Mucosa of descending colon (tissue), 3 donors: ENCODE data around the gene SNTG2. TPM values are rescaled to one million over a fixed set of nuclear protein-coding genes. Genes with fewer than 3 reads are reported as not detected.

Experiments used
- ATAC-seq: fragments of 200-7000 bp; cut with Tn5 transposase; one replicate; pipeline ENCODE4 v1.9.1; 2020; ENCODE audit warnings: mild to moderate bottlenecking, moderate library complexity
- DNase-seq, 3 donors: peaks; one replicate each; pipeline ENCODE4 v3.0.0-alpha.2; 2020
- H3K36me3 ChIP-seq: fragments of 200-600 bp; one replicate; pipeline ENCODE4 v1.8.0; 2021; ENCODE audit warnings: low read depth, mild to moderate bottlenecking
- H3K4me1 ChIP-seq: fragments of 200-600 bp; one replicate; pipeline ENCODE4 v1.8.0; 2021; ENCODE audit warnings: low read depth, mild to moderate bottlenecking
- H3K4me3 ChIP-seq: fragments of 200-600 bp; one replicate; pipeline ENCODE4 v1.8.0; 2021; ENCODE audit warnings: mild to moderate bottlenecking
- H3K9me3 ChIP-seq: fragments of 200-600 bp; one replicate; pipeline ENCODE4 v1.8.0; 2021; ENCODE audit warnings: mild to moderate bottlenecking
- CTCF ChIP-seq: fragments of 200-600 bp; IDR thresholded peaks from one replicate; pipeline ENCODE4 v1.8.0; 2022; ENCODE audit warnings: antibody characterized with exemption, mild to moderate bottlenecking
- intact Hi-C, 2 donors: fragments of 100-400 bp; cut with DNase I in 1 of 2; cut with micrococcal nuclease in 1 of 2; formaldehyde crosslinking; loops; one replicate each; pipeline versions ENCODE4 v1.11.0 to v1.11.1; 2022; cut with DNase I, micrococcal nuclease
- total RNA-seq, 3 donors: library from RNA; stranded (reverse); fragmentation: NEBNext Ultra II Directional in 2 of 3; extraction: Animal tissue kit (Norgen Biotek cat#: 25700) in 2 of 3; gene quantifications; one replicate each; pipeline versions ENCODE4 v1.2.1 to v1.2.4, GENCODE V29; 2021 to 2023
- donor health status: DM: no; HTN: no; CAD: no; lungs with moderate emphysema.
- donor health status: DM: no; HTN: no; CAD: no.
- donor health status: DM: no; HTN: yes; CAD: no.

The SNTG2 gene
- total RNA-seq, 3 donors from 2014 or later = 0.38 to 3.0 (median 2.8) TPM

- Histone ChIP-seq H3K4me1 (no peaks in the 10 kb centered on the region), H3K4me3 (no peak overlapping the region), H3K9me3 (no peaks in the 10 kb centered on the region), H3K36me3 (no peaks in the 10 kb centered on the region)
- no peak for DNase-seq
- no peak for ATAC-seq
- intact Hi-C loops = no loop called here
- no peak for TF ChIP-seq CTCF
Observed at GRCh38 chr2:1403565-1403964, 452.9 kb downstream of the SNTG2 start.

DNA sequence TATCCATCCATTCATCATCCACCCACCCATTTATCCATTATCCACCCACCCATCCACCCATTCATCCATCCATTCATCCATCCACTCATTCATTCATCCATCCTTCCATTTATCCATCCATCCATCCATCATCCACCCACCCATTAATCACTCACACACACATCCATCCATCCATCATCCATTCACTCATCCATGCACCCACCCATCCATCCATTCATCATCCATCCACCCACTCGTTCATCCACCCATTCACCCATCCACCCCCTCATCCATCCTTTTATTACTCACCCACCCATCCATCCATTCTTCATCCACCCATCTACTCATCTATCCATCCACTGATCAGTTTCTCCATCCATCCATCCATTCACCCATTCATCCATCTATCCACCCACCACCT is 454.5 kb downstream of the SNTG2 start:
- no peak for TF ChIP-seq CTCF
- Histone ChIP-seq H3K9me3 (no peaks in the 10 kb centered on the region), H3K4me1 (no peaks in the 10 kb centered on the region), H3K4me3 (no peak overlapping the region), H3K36me3 (no peaks in the 10 kb centered on the region)
- DNase-seq = no peak
- ATAC-seq = no peak
- intact Hi-C loops = no loop called here

GRCh38 chr2:1405967-1406366 is 455.3 kb downstream of the SNTG2 start:
- H3K4me3 ChIP-seq = no peak overlapping the region
- H3K9me3 ChIP-seq = no peaks in the 10 kb centered on the region
- H3K36me3 ChIP-seq = no peaks in the 10 kb centered on the region
- DNase-seq (no peak), ATAC-seq (no peak)
- TF ChIP-seq CTCF = no peak
- no peaks in the 10 kb centered on the region for H3K4me1 ChIP-seq
- intact Hi-C loops = no loop called here

GRCh38 chr2:1406434-1406833 is 455.8 kb downstream of the SNTG2 start:
- no peak for TF ChIP-seq CTCF
- H3K4me1 ChIP-seq = no peaks in the 10 kb centered on the region
- DNase-seq = no peak
- no peaks in the 10 kb centered on the region for H3K36me3 ChIP-seq
- ATAC-seq = no peak
- no peaks in the 10 kb centered on the region for H3K9me3 ChIP-seq
- H3K4me3 ChIP-seq = no peak overlapping the region
- intact Hi-C loops = no loop called here

DNA sequence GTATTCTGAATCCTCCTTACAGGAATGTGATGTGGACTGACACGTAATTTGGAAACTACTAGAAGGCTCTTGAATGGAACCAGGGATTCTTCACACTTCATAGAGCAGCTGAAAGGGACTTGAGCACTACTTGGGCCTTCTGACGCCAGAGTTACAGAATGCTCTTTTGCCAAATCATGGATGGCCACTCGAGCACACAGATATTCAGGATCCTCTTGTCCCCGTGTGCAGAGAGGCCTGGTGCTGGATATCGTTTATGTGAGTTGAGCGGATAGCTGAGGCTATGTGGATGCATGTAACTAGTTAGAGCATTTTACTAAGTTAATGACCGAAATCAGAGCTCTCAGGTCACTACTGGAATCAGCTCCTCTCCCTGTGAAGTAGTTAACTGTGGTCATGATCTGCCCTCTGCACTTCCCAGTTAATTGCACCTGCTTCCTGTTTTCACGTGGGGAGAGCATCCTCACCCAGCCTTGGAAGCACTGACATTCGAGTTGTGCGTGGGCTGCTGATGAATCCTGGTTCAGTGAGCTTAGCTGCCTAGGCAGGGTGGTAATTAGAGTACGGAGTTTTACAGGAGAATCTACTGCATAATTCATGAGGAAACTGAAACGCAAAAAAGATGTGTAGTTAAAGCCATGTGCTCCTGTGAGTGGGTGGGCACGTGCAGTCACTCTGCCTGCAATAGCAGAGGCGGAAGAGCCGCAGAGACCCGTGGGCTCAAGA is 457.5 kb downstream of the SNTG2 start:
- intact Hi-C loops = no loop called here
- Histone ChIP-seq H3K9me3 (no peaks in the 10 kb centered on the region), H3K36me3 (no peaks in the 10 kb centered on the region), H3K4me1 (no peaks in the 10 kb centered on the region), H3K4me3 (no peak overlapping the region)
- no peak for TF ChIP-seq CTCF
- no peak for DNase-seq
- no peak for ATAC-seq
